ENCODE measurements around the gene RIN2.

Gene RIN2

GRCh38 chr20:19760371-19760721 is 2.3 kb downstream of the RIN2 start:
- TF ChIP-seq CTCF (IDR thresholded peaks at IDR 0.05; ENCODE audit: low read depth, low read length, missing control alignments) = no peak

GRCh38 chr20:19761326-19761725 is 3.3 kb downstream of the RIN2 start:
- in situ Hi-C loops (cut with HindIII; ENCODE audit: low pct_ligation_motif_present, low sequenced_read_pairs) = no loop called here
- DNase-seq = no peak
- Histone ChIP-seq H3K27me3 (replicated peaks) (no peaks in the 10 kb centered on the region), H3K36me3 (replicated peaks) (no peaks in the 10 kb centered on the region), H3K27ac (no peak overlapping the region), H3K4me3 (ENCODE audit: low read depth, low read length) (no peak overlapping the region)
- TF ChIP-seq CTCF (IDR thresholded peaks at IDR 0.05; ENCODE audit: low read depth, low read length, missing control alignments) = no peak

More at GRCh38 chr20:19760371-19760721, 2.3 kb downstream of the RIN2 start:
- no peak for DNase-seq
- no peaks in the 10 kb centered on the region for H3K36me3 ChIP-seq (replicated peaks)
- H3K4me3 ChIP-seq (ENCODE audit: low read depth, low read length) = no peak overlapping the region
- in situ Hi-C loops (cut with HindIII; ENCODE audit: low pct_ligation_motif_present, low sequenced_read_pairs) = no loop called here
- no peak overlapping the region for H3K27ac ChIP-seq
- H3K27me3 ChIP-seq (replicated peaks) = no peaks in the 10 kb centered on the region

GRCh38 chr20:19761841-19762240 is 3.8 kb downstream of the RIN2 start:
- no peak for TF ChIP-seq CTCF (IDR thresholded peaks at IDR 0.05; ENCODE audit: low read depth, low read length, missing control alignments)
- DNase-seq = no peak
- in situ Hi-C loops (cut with HindIII; ENCODE audit: low pct_ligation_motif_present, low sequenced_read_pairs) = no loop called here
- Histone ChIP-seq H3K36me3 (replicated peaks) (no peaks in the 10 kb centered on the region), H3K27ac (no peak overlapping the region), H3K4me3 (ENCODE audit: low read depth, low read length) (no peak overlapping the region), H3K27me3 (replicated peaks) (no peaks in the 10 kb centered on the region)

- DNase-seq = no peak
These were observed 6.1 kb downstream of the RIN2 start for GRCh38 chr20:19764207-19764606.

GRCh38 chr20:19765266-19765665 is 7.2 kb downstream of the RIN2 start:
- no peak for DNase-seq
- H3K36me3 ChIP-seq (replicated peaks) = no peaks in the 10 kb centered on the region
- H3K4me3 ChIP-seq (ENCODE audit: low read depth, low read length) = no peak overlapping the region
- no peak for TF ChIP-seq CTCF (IDR thresholded peaks at IDR 0.05; ENCODE audit: low read depth, low read length, missing control alignments)
- in situ Hi-C loops (cut with HindIII; ENCODE audit: low pct_ligation_motif_present, low sequenced_read_pairs) = no loop called here
- no peaks in the 10 kb centered on the region for H3K27me3 ChIP-seq (replicated peaks)
- H3K27ac ChIP-seq = no peak overlapping the region

More at GRCh38 chr20:19764207-19764606, 6.1 kb downstream of the RIN2 start:
- TF ChIP-seq CTCF (IDR thresholded peaks at IDR 0.05; ENCODE audit: low read depth, low read length, missing control alignments) = no peak
- H3K27ac ChIP-seq = no peak overlapping the region
- H3K27me3 ChIP-seq (replicated peaks) = no peaks in the 10 kb centered on the region
- no peaks in the 10 kb centered on the region for H3K36me3 ChIP-seq (replicated peaks)
- H3K4me3 ChIP-seq (ENCODE audit: low read depth, low read length) = no peak overlapping the region
- in situ Hi-C loops (cut with HindIII; ENCODE audit: low pct_ligation_motif_present, low sequenced_read_pairs) = no loop called here

- H3K36me3 ChIP-seq (replicated peaks) = no peaks in the 10 kb centered on the region
- in situ Hi-C loops (cut with HindIII; ENCODE audit: low pct_ligation_motif_present, low sequenced_read_pairs) = no loop called here
- no peak for TF ChIP-seq CTCF (IDR thresholded peaks at IDR 0.05; ENCODE audit: low read depth, low read length, missing control alignments)
- no peak overlapping the region for H3K27ac ChIP-seq
- H3K27me3 ChIP-seq (replicated peaks) = no peaks in the 10 kb centered on the region
- no peak for DNase-seq
- H3K4me3 ChIP-seq (ENCODE audit: low read depth, low read length) = no peak overlapping the region
These were observed 7.9 kb downstream of the RIN2 start for GRCh38 chr20:19765913-19766312.
